Sigmoid colon (tissue), 7 donors: ENCODE data around the gene SLC6A3. TPM values are rescaled to one million over a fixed set of nuclear protein-coding genes. Genes with fewer than 3 reads are reported as not detected.
A peak's percentile ranks its signal among the peaks of the same experiment; 100 is the strongest.

Source experiments
- DNase-seq: peaks from one replicate; pipeline ENCODE4 v3.0.0-alpha.2; 2019
- H3K27ac ChIP-seq, 4 donors: fragments of 200-600 bp; sonication (generic); one replicate each; pipeline ENCODE4 v1.5.1; 2016 to 2019; ENCODE audit warnings: mild to moderate bottlenecking in 1 of 4
- H3K27me3 ChIP-seq, 3 donors: fragments of 200-600 bp; sonication (generic); one replicate each; pipeline ENCODE4 v1.5.1; 2019; ENCODE audit warnings: mild to moderate bottlenecking in 1 of 3
- H3K36me3 ChIP-seq, 4 donors: fragments of 200-600 bp; sonication (generic); one replicate each; pipeline ENCODE4 v1.5.1; 2016 to 2019
- H3K4me1 ChIP-seq, 4 donors: fragments of 200-600 bp; sonication (generic); one replicate each; pipeline ENCODE4 v1.5.1; 2017 to 2019
- H3K4me3 ChIP-seq, 4 donors: fragments of 200-600 bp; sonication (generic); one replicate each; pipeline ENCODE4 v1.5.1; 2017 to 2019; ENCODE audit warnings: mild to moderate bottlenecking in 2 of 4, moderate library complexity in 1 of 4
- H3K9me3 ChIP-seq, 4 donors: fragments of 200-600 bp in 3 of 4; sonication (generic) in 3 of 4; one replicate each; pipeline versions ENCODE4 v1.5.1 to v1.6.1; 2013 to 2019
- CTCF ChIP-seq, 4 experiments: fragments of 450-650 bp in 3 of 4; fragments of 200-600 bp in 1 of 4; IDR thresholded peaks; one replicate each; pipeline ENCODE4 v1.5.1; 2016 to 2019; ENCODE audit warnings: antibody characterized with exemption in 4 of 4, mild to moderate bottlenecking in 3 of 4, moderate library complexity in 2 of 4
- EP300 ChIP-seq, 4 donors: sonication (generic); formaldehyde crosslinking; IDR thresholded peaks; one replicate each; pipeline ENCODE4 v1.6.1; 2017; ENCODE audit warnings: antibody characterized with exemption in 4 of 4
- POLR2A ChIP-seq, 2 donors: fragments of 450-650 bp; IDR thresholded peaks; one replicate each; pipeline ENCODE4 v1.6.1; 2016; ENCODE audit warnings: antibody characterized with exemption in 2 of 2, mild to moderate bottlenecking in 2 of 2, moderate library complexity in 2 of 2
- POLR2AphosphoS5 ChIP-seq, 4 donors: sonication (generic); formaldehyde crosslinking; IDR thresholded peaks; one replicate each; pipeline ENCODE4 v1.6.1; 2017; ENCODE audit warnings: antibody characterized with exemption in 4 of 4
- WGBS, 2 donors: extraction: QIAGEN DNeasy Blood & Tissue Kit; methylation state at CpG; one replicate each; pipeline ENCODE4 v1.1.7; 2013; 5-methylcytosine and 5-hydroxymethylcytosine counted together
- intact Hi-C: fragments of 100-400 bp; cut with DNase I; formaldehyde crosslinking; loops from one replicate; pipeline ENCODE4 v1.15.1; 2023
- polyA plus RNA-seq, 3 donors: library from polyadenylated mRNA; stranded (reverse); fragments of 200-250 nt; gene quantifications; one replicate each; pipeline ENCODE4 v1.2.3, GENCODE V29; 2013
- total RNA-seq, 4 donors: library from RNA; depleted of rRNA; stranded (reverse); fragments of >200 nt; gene quantifications; one replicate each; pipeline ENCODE4 v1.1.0, GENCODE V29; 2016
- donor health status: healthy with polysubstance abuse.
- donor health status: Bipolar disorder and iron deficiency.
- donor health status: healthy.

The SLC6A3 gene
- not detected for total RNA-seq
- polyA plus RNA-seq: under 1 TPM in 1 of 3 donors, not detected in 2; 0.06 TPM

DNA sequence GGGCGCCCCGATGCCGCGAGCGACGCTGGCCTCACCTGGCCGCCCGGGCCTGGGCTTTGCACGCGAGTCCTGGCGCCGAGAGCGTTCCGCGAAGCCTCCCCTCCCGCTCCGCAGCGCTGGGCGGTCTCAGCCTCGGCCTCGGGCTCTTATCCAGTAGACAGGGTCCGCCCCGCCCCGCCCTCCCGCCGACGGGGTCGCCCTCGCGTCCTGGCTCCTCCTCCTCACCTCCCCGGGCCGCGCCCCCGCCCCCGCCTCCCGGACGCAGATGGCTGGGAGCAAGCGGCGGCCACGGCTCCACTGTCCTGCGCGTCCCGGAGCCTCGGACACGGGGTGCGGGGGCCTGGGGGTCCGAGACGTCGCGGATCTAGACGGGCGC, at the start of gene SLC6A3:
TSS of gene SLC6A3 (minus strand) at position 128 of the 376 bp plus-strand sequence. CDS start 2,243 bp downstream, outside the sequence.
- TF ChIP-seq CTCF (IDR thresholded peaks at IDR 0.05): no peak
- TF ChIP-seq POLR2A (IDR thresholded peaks at IDR 0.05): no peak
- no peak for TF ChIP-seq POLR2AphosphoS5 (IDR thresholded peaks at IDR 0.05)
- no peak for TF ChIP-seq EP300 (IDR thresholded peaks at IDR 0.05)
- H3K4me1 ChIP-seq: peaks cover 0 to 21% (median 19%) of the 10 kb centered on the region in 4 donors
- peak within 1 kb of the TSS in 2 of 4 donors; percentile 8 to 22 for H3K4me3 ChIP-seq
- no peaks in the 10 kb centered on the region for H3K9me3 ChIP-seq
- 2% methylated on average over 52 of the region's 52 CpGs for WGBS, 2 donors
- intact Hi-C loops: no loop called here
- peaks cover 36 to 74% (median 68%) of the 10 kb centered on the region in 3 donors for H3K27me3 ChIP-seq
- DNase-seq: no peak
- no peaks in the 10 kb centered on the region for H3K36me3 ChIP-seq
- no peak within 1 kb of the TSS for H3K27ac ChIP-seq

- TF ChIP-seq EP300 (IDR thresholded peaks at IDR 0.05) (no peak), POLR2A (IDR thresholded peaks at IDR 0.05) (no peak)
- Histone ChIP-seq H3K36me3 (peaks cover 0 to 55% (median 15%) of the 10 kb centered on the region in 4 donors), H3K27me3 (no peaks in the 10 kb centered on the region), H3K27ac (no peak overlapping the region), H3K4me1 (peaks cover 0 to 10% (median 7%) of the 10 kb centered on the region in 4 donors), H3K9me3 (no peaks in the 10 kb centered on the region), H3K4me3 (no peak overlapping the region)
- WGBS, 2 donors: 80 to 83% methylated on average over 12 of the region's 12 CpGs
- intact Hi-C loops: no loop called here
- DNase-seq: no peak
Measured at GRCh38 chr5:1493941-1494340, 48.7 kb upstream of the SLC6A3 start.

GRCh38 chr5:1493413-1493812, 48.2 kb upstream of the SLC6A3 start:
- intact Hi-C loops: no loop called here
- H3K9me3 ChIP-seq: no peaks in the 10 kb centered on the region
- no peak overlapping the region for H3K4me3 ChIP-seq
- no peak for TF ChIP-seq CTCF (IDR thresholded peaks at IDR 0.05)
- TF ChIP-seq POLR2AphosphoS5 (IDR thresholded peaks at IDR 0.05): no peak
- TF ChIP-seq EP300 (IDR thresholded peaks at IDR 0.05): no peak
- TF ChIP-seq POLR2A (IDR thresholded peaks at IDR 0.05): no peak
- H3K4me1 ChIP-seq: peaks cover 0 to 10% (median 7%) of the 10 kb centered on the region in 4 donors
- WGBS, 2 donors: 90 to 91% methylated on average over 16 of the region's 16 CpGs
- H3K27ac ChIP-seq: no peak overlapping the region
- H3K36me3 ChIP-seq: peaks cover 0 to 60% (median 15%) of the 10 kb centered on the region in 4 donors
- DNase-seq: no peak
- no peaks in the 10 kb centered on the region for H3K27me3 ChIP-seq

DNA sequence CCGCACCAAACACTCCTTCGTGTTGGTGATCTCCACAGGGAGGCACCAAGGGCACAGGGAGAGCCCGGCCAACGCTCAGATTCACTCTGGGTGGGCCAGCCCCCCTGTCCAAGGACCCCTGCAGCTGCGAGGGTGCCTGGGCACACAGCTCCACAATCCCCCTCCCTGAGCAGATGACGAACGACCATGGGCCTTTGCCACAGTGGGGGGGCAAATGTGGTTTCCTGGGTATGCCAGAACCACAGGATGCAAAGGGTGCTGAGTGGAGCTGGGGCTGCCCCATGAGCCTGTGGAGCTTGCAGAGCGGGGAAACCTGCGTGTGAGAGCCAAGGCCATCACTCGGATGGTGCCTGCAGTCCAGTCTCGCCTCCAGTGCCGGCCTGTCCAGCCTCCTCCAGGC, 47.5 kb upstream of the SLC6A3 start:
- peaks cover 2 to 66% (median 15%) of the 10 kb centered on the region in 4 donors for H3K36me3 ChIP-seq
- H3K4me3 ChIP-seq: no peak overlapping the region
- intact Hi-C loops: no loop called here
- WGBS, 2 donors: 79 to 89% methylated on average over 12 of the region's 12 CpGs
- peaks cover 0 to 10% (median 7%) of the 10 kb centered on the region in 4 donors for H3K4me1 ChIP-seq
- DNase-seq: no peak
- TF ChIP-seq CTCF (IDR thresholded peaks at IDR 0.05): no peak
- TF ChIP-seq EP300 (IDR thresholded peaks at IDR 0.05): no peak
- no peak for TF ChIP-seq POLR2AphosphoS5 (IDR thresholded peaks at IDR 0.05)
- no peak for TF ChIP-seq POLR2A (IDR thresholded peaks at IDR 0.05)
- H3K27ac ChIP-seq: no peak overlapping the region
- H3K27me3 ChIP-seq: no peaks in the 10 kb centered on the region
- no peaks in the 10 kb centered on the region for H3K9me3 ChIP-seq

DNA sequence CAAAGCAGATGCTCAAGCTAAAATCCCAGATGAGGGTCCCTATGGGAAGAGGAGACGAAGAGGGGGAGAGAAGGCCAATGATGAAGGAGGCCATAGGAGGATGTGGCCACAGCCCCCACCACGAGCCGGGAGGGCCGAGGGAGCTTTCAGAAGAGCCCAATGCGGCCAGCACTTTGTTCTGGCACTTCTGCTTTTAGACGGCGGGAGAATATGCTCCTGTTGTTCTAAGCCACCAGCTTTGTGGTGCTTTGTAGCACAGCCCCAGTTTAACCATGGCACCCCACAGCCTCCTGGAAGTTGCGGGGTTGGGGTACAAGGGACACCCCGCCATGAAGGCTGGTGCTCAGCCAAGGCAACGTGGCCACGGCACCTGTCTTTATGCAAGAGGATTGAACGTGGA, 45.1 kb upstream of the SLC6A3 start:
- no peak for TF ChIP-seq POLR2A (IDR thresholded peaks at IDR 0.05)
- TF ChIP-seq POLR2AphosphoS5 (IDR thresholded peaks at IDR 0.05): no peak
- no peak for TF ChIP-seq CTCF (IDR thresholded peaks at IDR 0.05)
- TF ChIP-seq EP300 (IDR thresholded peaks at IDR 0.05): no peak
- DNase-seq: no peak
- Histone ChIP-seq H3K36me3 (peaks cover 14 to 90% (median 36%) of the 10 kb centered on the region in 4 donors), H3K27ac (no peak overlapping the region), H3K4me3 (no peak overlapping the region), H3K4me1 (no peaks in the 10 kb centered on the region), H3K27me3 (no peaks in the 10 kb centered on the region), H3K9me3 (no peaks in the 10 kb centered on the region)
- 75 to 88% methylated on average over 12 of the region's 12 CpGs for WGBS, 2 donors
- intact Hi-C loops: no loop called here
